CD4-positive, alpha-beta memory T cell (primary cell): ENCODE data around the gene PHLDB1. TPM values are rescaled to one million over a fixed set of nuclear protein-coding genes. Genes with fewer than 3 reads are reported as not detected.
A peak's percentile ranks its signal among the peaks of the same experiment; 100 is the strongest.

Experiments used
- CTCF ChIA-PET: fragments of 350-600 bp; sonication (Branson Sonifier 250); formaldehyde crosslinking; loops from one replicate; lab custom pipeline; 2021; ENCODE audit warnings: inconsistent platforms; ENCODE audit not compliant: partially characterized antibody; lab: Charles Lee
- POLR2A ChIA-PET: fragments of 350-600 bp; sonication (Branson Sonifier 250); formaldehyde crosslinking; loops from one replicate; lab custom pipeline; 2021; ENCODE audit not compliant: partially characterized antibody; lab: Charles Lee
- DNase-seq, 5 donors: peaks; one replicate each; pipeline versions ENCODE4 v3.0.0 to v3.0.0-alpha.2; 2020 to 2022; ENCODE audit warnings: mixed read lengths in 1 of 5
- H3K27ac ChIP-seq: one replicate; pipeline ENCODE4 v1.7.0; 2013; ENCODE audit warnings: low read depth, low read length
- H3K27me3 ChIP-seq: 2 replicates; pipeline ENCODE4 v1.7.0; 2013; ENCODE audit warnings: mild to moderate bottlenecking, low read length, moderate library complexity; ENCODE audit not compliant: insufficient read depth
- H3K36me3 ChIP-seq: 2 replicates; pipeline ENCODE4 v1.7.0; 2013; ENCODE audit warnings: mild to moderate bottlenecking, low read length, moderate library complexity; ENCODE audit not compliant: insufficient read depth
- H3K4me1 ChIP-seq: 2 replicates; pipeline ENCODE4 v1.7.0; 2013; ENCODE audit warnings: mild to moderate bottlenecking, low read length, moderate library complexity; ENCODE audit not compliant: insufficient read depth
- H3K4me3 ChIP-seq, 2 donors: one replicate each; pipeline ENCODE4 v1.7.0; 2013; ENCODE audit warnings: low read length in 2 of 2, mild to moderate bottlenecking in 1 of 2
- H3K9me3 ChIP-seq, 2 donors: one replicate each; pipeline ENCODE4 v1.7.0; 2013; ENCODE audit warnings: low read length in 2 of 2, control low read depth in 1 of 2; ENCODE audit not compliant: control insufficient read depth in 1 of 2
- H3K27ac Mint-ChIP-seq, 7 donors: one replicate each; pipeline ENCODE4 v1.8.0; 2020 to 2021; ENCODE audit warnings: mixed read lengths in 7 of 7, mild to moderate bottlenecking in 6 of 7, inconsistent platforms in 3 of 7, moderate library complexity in 3 of 7
- H3K27me3 Mint-ChIP-seq, 2 donors: one replicate each; pipeline ENCODE4 v1.8.0; 2020 to 2021; ENCODE audit warnings: mixed read lengths in 2 of 2
- H3K36me3 Mint-ChIP-seq, 2 donors: one replicate each; pipeline ENCODE4 v1.8.0; 2020 to 2021; ENCODE audit warnings: mixed read lengths in 2 of 2, inconsistent platforms in 1 of 2, mild to moderate bottlenecking in 1 of 2
- H3K4me1 Mint-ChIP-seq, 4 donors: one replicate each; pipeline ENCODE4 v1.8.0; 2020 to 2021; ENCODE audit warnings: mixed read lengths in 4 of 4, mild to moderate bottlenecking in 1 of 4
- H3K4me3 Mint-ChIP-seq, 8 donors: one replicate each; pipeline ENCODE4 v1.8.0; 2020 to 2021; ENCODE audit warnings: mixed read lengths in 8 of 8, mild to moderate bottlenecking in 7 of 8, moderate library complexity in 6 of 8, inconsistent platforms in 3 of 8
- H3K9me3 Mint-ChIP-seq, 8 donors: one replicate each; pipeline ENCODE4 v1.8.0; 2020 to 2021; ENCODE audit warnings: mixed read lengths in 8 of 8, mild to moderate bottlenecking in 5 of 8, inconsistent platforms in 3 of 8, moderate library complexity in 1 of 8
- intact Hi-C: fragments of 100-400 bp; cut with micrococcal nuclease; formaldehyde crosslinking; loops from one replicate; pipeline ENCODE4 v1.15.1; 2023
- polyA plus RNA-seq, 2 donors: library from polyadenylated mRNA; unstranded; fragments of 300-500 nt; fragmentation: Illumina TruSeq; gene quantifications; one replicate each; pipeline ENCODE4 v1.2.3, GENCODE V29; 2021
- total RNA-seq, 2 experiments: library from RNA; stranded (reverse); gene quantifications; one replicate each; pipeline ENCODE4 v1.2.3, GENCODE V29; 2021

The PHLDB1 gene
- total and polyA plus RNA-seq, 4 experiments from 2014 or later = 0.34 to 3.9 (median 2.1) TPM

GRCh38 chr11:118621071-118621783, 13.8 kb downstream of the PHLDB1 start:
- POLR2A ChIA-PET = no interaction called here
- Mint-ChIP-seq H3K27me3 (peaks cover 9 to 11% of the 10 kb centered on the region in 2 donors), H3K4me1 (peaks cover 5 to 16% (median 6%) of the 10 kb centered on the region in 4 donors), H3K27ac (peak overlapping the region in 3 of 7 donors; percentile 32 to 73 (median 47)), H3K9me3 (peaks cover 0 to 1% (median 0%) of the 10 kb centered on the region in 8 donors), H3K36me3 (peaks cover 0 to 3% of the 10 kb centered on the region in 2 donors), H3K4me3 (peak overlapping the region; percentile 14 to 78 (median 68))
- DNase-seq = no peak
- no peaks in the 10 kb centered on the region for H3K9me3 ChIP-seq
- intact Hi-C loops = no loop called here
- H3K4me3 ChIP-seq = no peak overlapping the region
- peaks cover 13% of the 10 kb centered on the region for H3K4me1 ChIP-seq
- H3K27ac ChIP-seq = no peak overlapping the region
- H3K36me3 ChIP-seq = no peaks in the 10 kb centered on the region
- H3K27me3 ChIP-seq = peaks cover 6% of the 10 kb centered on the region
- CTCF ChIA-PET = interaction anchor here (1.6 to 2.1 kb wide), 3 partner anchors 8 to 14 kb away, joined by 3 to 7 read pairs (median 5); no protein-coding TSS in a partner anchor

DNA sequence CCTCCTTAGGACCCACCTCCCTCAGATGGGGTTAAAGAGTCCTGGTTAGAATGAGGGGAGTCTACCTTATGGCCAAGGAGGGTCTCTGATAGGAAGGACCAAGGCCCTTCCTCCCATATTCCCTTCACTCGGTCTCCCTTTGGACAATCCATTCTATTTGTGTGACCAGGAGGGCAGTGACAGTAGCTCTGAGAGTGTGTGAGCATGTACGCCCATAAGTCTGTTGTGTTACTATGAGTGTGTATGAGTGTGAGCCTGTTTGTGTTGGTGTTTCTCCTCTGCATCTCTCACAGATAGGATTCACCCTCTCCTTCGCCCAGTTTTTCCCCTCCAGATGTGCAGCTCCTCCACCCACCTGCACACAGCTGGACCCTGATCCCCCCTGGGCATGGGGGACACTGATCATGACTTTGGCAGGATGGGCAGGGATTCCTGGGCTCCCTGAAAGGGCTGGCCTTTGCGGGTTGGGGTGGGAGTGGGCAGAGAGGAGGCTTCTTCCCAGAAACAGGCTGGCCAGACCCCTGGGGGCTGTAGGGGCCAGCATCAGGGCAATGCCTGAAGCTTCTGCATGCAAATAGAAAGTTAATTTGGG, 14.5 kb downstream of the PHLDB1 start:
- Mint-ChIP-seq H3K27ac (peak overlapping the region in 2 of 7 donors; percentile 47 to 73), H3K36me3 (no peaks in the 10 kb centered on the region), H3K4me3 (peak overlapping the region in 5 of 8 donors; percentile 21 to 64 (median 58)), H3K4me1 (peaks cover 5 to 16% (median 6%) of the 10 kb centered on the region in 4 donors), H3K9me3 (peaks cover 0 to 1% (median 0%) of the 10 kb centered on the region in 8 donors), H3K27me3 (peaks cover 9 to 11% of the 10 kb centered on the region in 2 donors)
- H3K4me3 ChIP-seq = no peak overlapping the region
- H3K4me1 ChIP-seq = peaks cover 13% of the 10 kb centered on the region
- CTCF ChIA-PET = interaction anchor here (1.6 to 2.1 kb wide), 2 partner anchors 8 to 13 kb away, joined by 3 to 5 read pairs; no protein-coding TSS in a partner anchor
- H3K36me3 ChIP-seq = no peaks in the 10 kb centered on the region
- DNase-seq = no peak
- H3K27me3 ChIP-seq = peaks cover 6% of the 10 kb centered on the region
- H3K9me3 ChIP-seq = no peaks in the 10 kb centered on the region
- no peak overlapping the region for H3K27ac ChIP-seq
- POLR2A ChIA-PET = no interaction called here
- intact Hi-C loops = no loop called here

DNA sequence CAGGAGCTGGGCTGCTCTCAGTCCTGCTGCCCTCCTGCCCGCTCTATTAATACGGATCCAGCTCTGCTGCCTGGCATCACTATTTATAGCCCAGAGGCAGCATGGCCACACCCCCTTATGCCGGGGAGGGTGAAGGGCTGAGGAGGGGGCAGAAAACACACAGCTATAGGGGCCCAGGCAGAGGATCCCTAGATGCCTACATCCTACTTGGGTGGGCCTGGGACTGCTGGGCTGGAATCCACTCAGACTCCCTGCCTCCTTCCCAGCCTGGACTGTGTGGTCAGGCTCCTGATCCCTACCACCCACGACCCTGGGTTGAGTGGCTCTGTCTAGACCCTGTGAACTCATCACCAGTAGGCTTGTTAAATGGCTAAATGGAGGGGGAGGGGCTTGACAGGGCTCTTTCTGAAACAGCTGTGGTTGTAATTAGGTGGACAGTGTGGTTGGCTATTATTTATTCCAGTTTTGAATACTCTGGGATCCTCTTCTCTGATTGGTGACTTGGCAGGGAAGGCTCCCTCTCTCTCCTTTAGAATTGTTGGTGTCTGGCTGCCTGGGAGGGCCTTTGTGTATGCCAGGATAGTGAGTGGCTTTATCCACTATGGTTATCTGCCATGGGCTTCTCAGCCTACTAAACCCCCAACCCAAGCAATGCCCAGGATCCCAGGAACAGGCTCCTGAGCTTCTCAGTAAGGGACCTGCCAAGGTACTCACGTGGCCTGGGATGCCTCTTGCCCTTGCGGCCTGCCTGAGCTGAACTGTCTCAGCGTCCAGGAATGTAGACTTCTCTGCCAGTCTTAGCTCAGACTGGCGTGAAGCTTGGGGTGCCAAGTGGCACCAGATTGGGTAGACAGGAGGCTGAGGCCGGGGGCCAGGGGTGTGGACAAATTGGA, 15.2 kb downstream of the PHLDB1 start:
- Mint-ChIP-seq H3K27ac (no peak overlapping the region), H3K27me3 (peaks cover 9 to 11% of the 10 kb centered on the region in 2 donors), H3K4me3 (peak overlapping the region in 1 of 8 donors; percentile 61), H3K36me3 (no peaks in the 10 kb centered on the region), H3K9me3 (peaks cover 0 to 1% (median 0%) of the 10 kb centered on the region in 8 donors), H3K4me1 (peaks cover 5 to 16% (median 6%) of the 10 kb centered on the region in 4 donors)
- H3K4me3 ChIP-seq = no peak overlapping the region
- ChIA-PET POLR2A (no interaction called here), CTCF (interaction anchor here (1.6 to 2.1 kb wide), 2 partner anchors 9 to 13 kb away, joined by 3 to 5 read pairs; no protein-coding TSS in a partner anchor)
- no peak for DNase-seq
- no peaks in the 10 kb centered on the region for H3K9me3 ChIP-seq
- peaks cover 13% of the 10 kb centered on the region for H3K4me1 ChIP-seq
- H3K36me3 ChIP-seq = no peaks in the 10 kb centered on the region
- intact Hi-C loops = no loop called here
- H3K27ac ChIP-seq = no peak overlapping the region
- peaks cover 6% of the 10 kb centered on the region for H3K27me3 ChIP-seq

- no peak for DNase-seq
- Mint-ChIP-seq H3K27ac (no peak overlapping the region), H3K36me3 (no peaks in the 10 kb centered on the region), H3K4me3 (no peak overlapping the region), H3K27me3 (peaks cover 9 to 11% of the 10 kb centered on the region in 2 donors), H3K4me1 (peaks cover 5 to 16% (median 6%) of the 10 kb centered on the region in 4 donors), H3K9me3 (peaks cover 0 to 1% (median 0%) of the 10 kb centered on the region in 8 donors)
- Histone ChIP-seq H3K27me3 (peaks cover 6% of the 10 kb centered on the region), H3K4me1 (peaks cover 13% of the 10 kb centered on the region), H3K4me3 (no peak overlapping the region), H3K36me3 (no peaks in the 10 kb centered on the region), H3K27ac (no peak overlapping the region), H3K9me3 (no peaks in the 10 kb centered on the region)
- ChIA-PET CTCF (no interaction called here), POLR2A (no interaction called here)
- intact Hi-C loops = no loop called here
Measured at GRCh38 chr11:118623269-118623655, 15.8 kb downstream of the PHLDB1 start.

GRCh38 chr11:118625036-118625690, 17.7 kb downstream of the PHLDB1 start:
- Histone ChIP-seq H3K9me3 (no peaks in the 10 kb centered on the region), H3K4me1 (peaks cover 13% of the 10 kb centered on the region), H3K27ac (no peak overlapping the region), H3K36me3 (no peaks in the 10 kb centered on the region), H3K4me3 (no peak overlapping the region), H3K27me3 (peaks cover 6% of the 10 kb centered on the region)
- Mint-ChIP-seq H3K27me3 (peaks cover 5 to 7% of the 10 kb centered on the region in 2 donors), H3K27ac (no peak overlapping the region), H3K4me1 (peaks cover 5 to 13% (median 6%) of the 10 kb centered on the region in 4 donors), H3K9me3 (no peaks in the 10 kb centered on the region), H3K36me3 (no peaks in the 10 kb centered on the region), H3K4me3 (no peak overlapping the region)
- intact Hi-C loops = no loop called here
- CTCF ChIA-PET = no interaction called here
- no peak for DNase-seq
- POLR2A ChIA-PET = no interaction called here

DNA sequence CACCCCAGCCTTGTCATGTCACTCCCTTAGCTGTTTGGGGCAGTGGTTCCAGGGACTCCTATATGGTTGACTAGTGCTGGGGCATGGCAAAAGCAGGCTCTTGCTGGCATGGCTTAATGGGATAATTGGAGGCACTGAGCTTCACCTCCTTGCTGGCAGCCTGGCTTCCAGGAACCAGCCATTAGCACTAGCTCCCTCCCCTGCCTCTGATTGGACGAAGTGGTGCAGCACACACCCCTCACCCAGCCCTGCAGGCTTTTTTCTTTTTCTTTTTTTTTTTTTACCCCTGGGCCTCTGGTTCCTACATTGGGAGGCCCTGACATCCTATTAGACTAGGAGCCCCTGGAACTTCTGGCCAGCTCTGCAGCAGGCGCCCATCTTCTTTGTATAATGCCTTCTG, 18.6 kb downstream of the PHLDB1 start:
- no peak overlapping the region for H3K4me3 ChIP-seq
- no peak overlapping the region for H3K4me3 Mint-ChIP-seq
- no peak for DNase-seq
- H3K4me1 ChIP-seq = peaks cover 7% of the 10 kb centered on the region
- no peaks in the 10 kb centered on the region for H3K36me3 ChIP-seq
- no peak overlapping the region for H3K27ac ChIP-seq
- no peaks in the 10 kb centered on the region for H3K9me3 Mint-ChIP-seq
- H3K27ac Mint-ChIP-seq = no peak overlapping the region
- H3K27me3 Mint-ChIP-seq = peaks cover 5 to 6% of the 10 kb centered on the region in 2 donors
- no peaks in the 10 kb centered on the region for H3K36me3 Mint-ChIP-seq
- ChIA-PET POLR2A (no interaction called here), CTCF (interaction anchor here (1.1 kb wide), 1 partner anchor 12 kb away, joined by 3 read pairs; no protein-coding TSS in a partner anchor)
- H3K27me3 ChIP-seq = peaks cover under 1% of the 10 kb centered on the region
- H3K9me3 ChIP-seq = no peaks in the 10 kb centered on the region
- intact Hi-C loops = no loop called here
- peaks cover 1 to 6% (median 4%) of the 10 kb centered on the region in 4 donors for H3K4me1 Mint-ChIP-seq
